ENCODE results near the gene TRIM45. TPM values are rescaled to one million over a fixed set of nuclear protein-coding genes. Genes with fewer than 3 reads are reported as not detected.
A peak's percentile ranks its signal among the peaks of the same experiment; 100 is the strongest.
"Not testable (repeated sequence)": the region's sequence is repeated elsewhere in the genome, so short reads cannot be mapped to it uniquely, and the experiment has no call there.

TRIM45 gene
- total RNA-seq, 1 experiment from 2014 or later, result 12.7 TPM

GRCh38 chr1:117101858-117102257, 19.7 kb downstream of the TRIM45 start:
- peaks cover 30% of the 10 kb centered on the region for H3K36me3 ChIP-seq (replicated peaks; ENCODE audit: control insufficient read depth, insufficient read depth, low read length)
- not testable (repeated sequence) for H3K27me3 ChIP-seq (ENCODE audit: control insufficient read depth, insufficient read depth, low read length); DNase-seq; H3K4me3 ChIP-seq (ENCODE audit: insufficient read depth, low read depth, low read length)

GRCh38 chr1:117101334-117101733, 20.2 kb downstream of the TRIM45 start:
- Histone ChIP-seq H3K4me3 (ENCODE audit: insufficient read depth, low read depth, low read length) (no peak overlapping the region), H3K27me3 (ENCODE audit: control insufficient read depth, insufficient read depth, low read length) (no peaks in the 10 kb centered on the region), H3K36me3 (replicated peaks; ENCODE audit: control insufficient read depth, insufficient read depth, low read length) (peaks cover 30% of the 10 kb centered on the region)
- no peak for DNase-seq

- no peak overlapping the region for H3K4me3 ChIP-seq (ENCODE audit: insufficient read depth, low read depth, low read length)
- peaks cover 37% of the 10 kb centered on the region for H3K36me3 ChIP-seq (replicated peaks; ENCODE audit: control insufficient read depth, insufficient read depth, low read length)
- H3K27me3 ChIP-seq (ENCODE audit: control insufficient read depth, insufficient read depth, low read length), result no peaks in the 10 kb centered on the region
- no peak for DNase-seq
These were observed 23.2 kb downstream of the TRIM45 start for GRCh38 chr1:117098287-117098890.

GRCh38 chr1:117097443-117097842, 24.1 kb downstream of the TRIM45 start:
- no peak for DNase-seq
- Histone ChIP-seq H3K27me3 (ENCODE audit: control insufficient read depth, insufficient read depth, low read length) (no peaks in the 10 kb centered on the region), H3K36me3 (replicated peaks; ENCODE audit: control insufficient read depth, insufficient read depth, low read length) (peaks cover 36% of the 10 kb centered on the region), H3K4me3 (ENCODE audit: insufficient read depth, low read depth, low read length) (no peak overlapping the region)

GRCh38 chr1:117096951-117097408, 24.6 kb downstream of the TRIM45 start:
- H3K36me3 ChIP-seq (replicated peaks; ENCODE audit: control insufficient read depth, insufficient read depth, low read length), result peaks cover 34% of the 10 kb centered on the region
- no peak for DNase-seq
- H3K27me3 ChIP-seq (ENCODE audit: control insufficient read depth, insufficient read depth, low read length), result no peaks in the 10 kb centered on the region
- H3K4me3 ChIP-seq (ENCODE audit: insufficient read depth, low read depth, low read length), result no peak overlapping the region

GRCh38 chr1:117094841-117095604, 26.5 kb downstream of the TRIM45 start:
- no peak for DNase-seq
- peaks cover 34% of the 10 kb centered on the region for H3K36me3 ChIP-seq (replicated peaks; ENCODE audit: control insufficient read depth, insufficient read depth, low read length)
- H3K4me3 ChIP-seq (ENCODE audit: insufficient read depth, low read depth, low read length), result no peak overlapping the region
- H3K27me3 ChIP-seq (ENCODE audit: control insufficient read depth, insufficient read depth, low read length), result no peaks in the 10 kb centered on the region

- peak; percentile 33 for DNase-seq
- Histone ChIP-seq H3K4me3 (ENCODE audit: insufficient read depth, low read depth, low read length) (no peak overlapping the region), H3K27me3 (ENCODE audit: control insufficient read depth, insufficient read depth, low read length) (no peaks in the 10 kb centered on the region), H3K36me3 (replicated peaks; ENCODE audit: control insufficient read depth, insufficient read depth, low read length) (peaks cover 29% of the 10 kb centered on the region)
These were observed 27.5 kb downstream of the TRIM45 start for GRCh38 chr1:117093870-117094621.

- peaks cover 29% of the 10 kb centered on the region for H3K36me3 ChIP-seq (replicated peaks; ENCODE audit: control insufficient read depth, insufficient read depth, low read length)
- peak; percentile 37 for DNase-seq
- no peak overlapping the region for H3K4me3 ChIP-seq (ENCODE audit: insufficient read depth, low read depth, low read length)
- H3K27me3 ChIP-seq (ENCODE audit: control insufficient read depth, insufficient read depth, low read length), result no peaks in the 10 kb centered on the region
These were observed 28.4 kb downstream of the TRIM45 start for GRCh38 chr1:117093091-117093534.

- Histone ChIP-seq H3K36me3 (replicated peaks; ENCODE audit: control insufficient read depth, insufficient read depth, low read length) (peaks cover 30% of the 10 kb centered on the region), H3K4me3 (ENCODE audit: insufficient read depth, low read depth, low read length) (no peak overlapping the region), H3K27me3 (ENCODE audit: control insufficient read depth, insufficient read depth, low read length) (no peaks in the 10 kb centered on the region)
- DNase-seq, result no peak
These were observed 29.0 kb downstream of the TRIM45 start for GRCh38 chr1:117092594-117092993.

- Histone ChIP-seq H3K4me3 (ENCODE audit: insufficient read depth, low read depth, low read length) (no peak overlapping the region), H3K36me3 (replicated peaks; ENCODE audit: control insufficient read depth, insufficient read depth, low read length) (peaks cover 25% of the 10 kb centered on the region), H3K27me3 (ENCODE audit: control insufficient read depth, insufficient read depth, low read length) (no peaks in the 10 kb centered on the region)
- DNase-seq, result no peak
These were observed 31.6 kb downstream of the TRIM45 start for GRCh38 chr1:117089996-117090395.

GRCh38 chr1:117087686-117088085, 33.9 kb downstream of the TRIM45 start:
- no peak overlapping the region for H3K4me3 ChIP-seq (ENCODE audit: insufficient read depth, low read depth, low read length)
- H3K27me3 ChIP-seq (ENCODE audit: control insufficient read depth, insufficient read depth, low read length), result no peaks in the 10 kb centered on the region
- no peak for DNase-seq
- H3K36me3 ChIP-seq (replicated peaks; ENCODE audit: control insufficient read depth, insufficient read depth, low read length), result peaks cover 25% of the 10 kb centered on the region

GRCh38 chr1:117084231-117084630, 37.3 kb downstream of the TRIM45 start:
- H3K36me3 ChIP-seq (replicated peaks; ENCODE audit: control insufficient read depth, insufficient read depth, low read length), result peaks cover 33% of the 10 kb centered on the region
- H3K4me3 ChIP-seq (ENCODE audit: insufficient read depth, low read depth, low read length), result no peak overlapping the region
- H3K27me3 ChIP-seq (ENCODE audit: control insufficient read depth, insufficient read depth, low read length), result no peaks in the 10 kb centered on the region
- DNase-seq, result no peak

- peaks cover 57% of the 10 kb centered on the region for H3K36me3 ChIP-seq (replicated peaks; ENCODE audit: control insufficient read depth, insufficient read depth, low read length)
- H3K4me3 ChIP-seq (ENCODE audit: insufficient read depth, low read depth, low read length), result no peak overlapping the region
These were observed 41.8 kb downstream of the TRIM45 start for GRCh38 chr1:117079737-117080136.

GRCh38 chr1:117077267-117077666, 44.3 kb downstream of the TRIM45 start:
- H3K36me3 ChIP-seq (replicated peaks; ENCODE audit: control insufficient read depth, insufficient read depth, low read length), result peaks cover 56% of the 10 kb centered on the region
- no peak overlapping the region for H3K4me3 ChIP-seq (ENCODE audit: insufficient read depth, low read depth, low read length)

More at GRCh38 chr1:117079737-117080136, 41.8 kb downstream of the TRIM45 start:
- H3K27me3 ChIP-seq (ENCODE audit: control insufficient read depth, insufficient read depth, low read length), result no peaks in the 10 kb centered on the region
- no peak for DNase-seq

More at GRCh38 chr1:117077267-117077666, 44.3 kb downstream of the TRIM45 start:
- no peaks in the 10 kb centered on the region for H3K27me3 ChIP-seq (ENCODE audit: control insufficient read depth, insufficient read depth, low read length)
- no peak for DNase-seq
